Measurements from ENCODE around the gene NDUFA8. TPM values are rescaled to one million over a fixed set of nuclear protein-coding genes. Genes with fewer than 3 reads are reported as not detected.

The NDUFA8 gene
- 10 to 100 TPM; 40.4 to 80.5 (median 68.1) TPM for polyA plus RNA-seq (ENCODE audit: low read depth in 6 of 6)

GRCh38 chr9:122159026-122159924 is at the start of gene NDUFA8, which contains the start of gene MORN5:
TSS of gene NDUFA8 (minus strand) at chr9:122159779. CDS start at chr9:122159677, 102 bp downstream.
TSS of gene MORN5 (plus strand) at chr9:122159908. CDS start at chr9:122159973, 65 bp downstream.
- peak; percentile 93 for DNase-seq
- ATAC-seq (ENCODE audit: low read depth in 2 of 2), result peak; percentile 93 to 94
- peaks cover 4 to 15% (median 8%) of the 10 kb centered on the region in 7 donors for H3K9me3 Mint-ChIP-seq
- H3K36me3 Mint-ChIP-seq, result no peaks in the 10 kb centered on the region
- peak within 1 kb of the TSS; percentile 94 to 98 (median 96) for H3K27ac Mint-ChIP-seq
- peak within 1 kb of the TSS; percentile 93 to 99 (median 97) for H3K4me3 Mint-ChIP-seq
- H3K27me3 Mint-ChIP-seq, result peaks cover 14 to 33% (median 30%) of the 10 kb centered on the region in 3 donors
- H3K4me1 Mint-ChIP-seq, result peaks cover 33 to 42% (median 38%) of the 10 kb centered on the region in 3 donors

- no peak overlapping the region for H3K27ac Mint-ChIP-seq
- H3K4me3 Mint-ChIP-seq, result peak overlapping the region in 1 of 8 donors; percentile 74
- H3K4me1 Mint-ChIP-seq, result no peaks in the 10 kb centered on the region
- H3K9me3 Mint-ChIP-seq, result no peaks in the 10 kb centered on the region
- ATAC-seq (ENCODE audit: low read depth in 2 of 2) (no peak), DNase-seq (no peak)
- peaks cover 34 to 50% (median 49%) of the 10 kb centered on the region in 3 donors for H3K27me3 Mint-ChIP-seq
- no peaks in the 10 kb centered on the region for H3K36me3 Mint-ChIP-seq
These were observed 47.5 kb upstream of the NDUFA8 start for GRCh38 chr9:122207096-122207495.

- DNase-seq (no peak), ATAC-seq (ENCODE audit: low read depth in 2 of 2) (no peak)
- Mint-ChIP-seq H3K36me3 (no peaks in the 10 kb centered on the region), H3K4me1 (no peaks in the 10 kb centered on the region), H3K4me3 (peak overlapping the region in 1 of 8 donors; percentile 74), H3K27me3 (peaks cover 27 to 43% (median 42%) of the 10 kb centered on the region in 3 donors), H3K27ac (peak overlapping the region in 2 of 6 donors; percentile 15 to 46), H3K9me3 (no peaks in the 10 kb centered on the region)
These were observed 46.8 kb upstream of the NDUFA8 start for GRCh38 chr9:122206118-122207046.

GRCh38 chr9:122205176-122205575 is 45.6 kb upstream of the NDUFA8 start:
- H3K27me3 Mint-ChIP-seq, result peaks cover 17 to 35% (median 30%) of the 10 kb centered on the region in 3 donors
- no peak overlapping the region for H3K4me3 Mint-ChIP-seq
- H3K9me3 Mint-ChIP-seq, result no peaks in the 10 kb centered on the region
- no peaks in the 10 kb centered on the region for H3K36me3 Mint-ChIP-seq
- H3K27ac Mint-ChIP-seq, result no peak overlapping the region
- no peak for ATAC-seq (ENCODE audit: low read depth in 2 of 2)
- H3K4me1 Mint-ChIP-seq, result no peaks in the 10 kb centered on the region
- no peak for DNase-seq

- H3K27ac Mint-ChIP-seq, result peak overlapping the region in 1 of 6 donors; percentile 65
- no peak overlapping the region for H3K4me3 Mint-ChIP-seq
- DNase-seq (no peak), ATAC-seq (ENCODE audit: low read depth in 2 of 2) (no peak)
- H3K4me1 Mint-ChIP-seq, result no peaks in the 10 kb centered on the region
- H3K36me3 Mint-ChIP-seq, result no peaks in the 10 kb centered on the region
- peaks cover 15 to 32% (median 23%) of the 10 kb centered on the region in 3 donors for H3K27me3 Mint-ChIP-seq
- no peaks in the 10 kb centered on the region for H3K9me3 Mint-ChIP-seq
These were observed 44.9 kb upstream of the NDUFA8 start for GRCh38 chr9:122204491-122204890.

GRCh38 chr9:122204055-122204454 is 44.5 kb upstream of the NDUFA8 start:
- Mint-ChIP-seq H3K36me3 (no peaks in the 10 kb centered on the region), H3K4me1 (no peaks in the 10 kb centered on the region), H3K27ac (no peak overlapping the region), H3K9me3 (no peaks in the 10 kb centered on the region), H3K27me3 (peaks cover 15 to 33% (median 21%) of the 10 kb centered on the region in 3 donors), H3K4me3 (no peak overlapping the region)
- DNase-seq (no peak), ATAC-seq (ENCODE audit: low read depth in 2 of 2) (no peak)

GRCh38 chr9:122202111-122202510 is 42.5 kb upstream of the NDUFA8 start:
- ATAC-seq (ENCODE audit: low read depth in 2 of 2), result no peak
- no peak overlapping the region for H3K27ac Mint-ChIP-seq
- H3K36me3 Mint-ChIP-seq, result no peaks in the 10 kb centered on the region
- DNase-seq, result no peak
- H3K27me3 Mint-ChIP-seq, result peaks cover 17 to 35% (median 18%) of the 10 kb centered on the region in 3 donors
- no peaks in the 10 kb centered on the region for H3K9me3 Mint-ChIP-seq
- H3K4me1 Mint-ChIP-seq, result no peaks in the 10 kb centered on the region
- no peak overlapping the region for H3K4me3 Mint-ChIP-seq

- Mint-ChIP-seq H3K4me1 (no peaks in the 10 kb centered on the region), H3K4me3 (no peak overlapping the region), H3K27me3 (peaks cover 17 to 35% (median 19%) of the 10 kb centered on the region in 3 donors), H3K9me3 (no peaks in the 10 kb centered on the region), H3K36me3 (no peaks in the 10 kb centered on the region), H3K27ac (peak overlapping the region in 1 of 6 donors; percentile 47)
- ATAC-seq (ENCODE audit: low read depth in 2 of 2) (no peak), DNase-seq (no peak)
These were observed 42.1 kb upstream of the NDUFA8 start for GRCh38 chr9:122201641-122202040.

GRCh38 chr9:122200960-122201595 is 41.5 kb upstream of the NDUFA8 start:
- H3K36me3 Mint-ChIP-seq, result no peaks in the 10 kb centered on the region
- no peaks in the 10 kb centered on the region for H3K9me3 Mint-ChIP-seq
- H3K27ac Mint-ChIP-seq, result no peak overlapping the region
- ATAC-seq (ENCODE audit: low read depth in 2 of 2) (no peak), DNase-seq (no peak)
- H3K4me3 Mint-ChIP-seq, result no peak overlapping the region
- H3K4me1 Mint-ChIP-seq, result no peaks in the 10 kb centered on the region
- H3K27me3 Mint-ChIP-seq, result peaks cover 11 to 29% (median 19%) of the 10 kb centered on the region in 3 donors

- Mint-ChIP-seq H3K36me3 (no peaks in the 10 kb centered on the region), H3K4me3 (no peak overlapping the region), H3K9me3 (no peaks in the 10 kb centered on the region), H3K4me1 (no peaks in the 10 kb centered on the region), H3K27me3 (peaks cover 10 to 29% (median 14%) of the 10 kb centered on the region in 3 donors), H3K27ac (no peak overlapping the region)
- DNase-seq (no peak), ATAC-seq (ENCODE audit: low read depth in 2 of 2) (no peak)
These were observed 38.3 kb upstream of the NDUFA8 start for GRCh38 chr9:122197882-122198281.

GRCh38 chr9:122197426-122197825 is 37.8 kb upstream of the NDUFA8 start:
- Mint-ChIP-seq H3K4me1 (no peaks in the 10 kb centered on the region), H3K27ac (no peak overlapping the region), H3K9me3 (no peaks in the 10 kb centered on the region), H3K4me3 (no peak overlapping the region), H3K36me3 (no peaks in the 10 kb centered on the region), H3K27me3 (peaks cover 10 to 29% (median 14%) of the 10 kb centered on the region in 3 donors)
- DNase-seq (no peak), ATAC-seq (ENCODE audit: low read depth in 2 of 2) (no peak)

- Mint-ChIP-seq H3K36me3 (no peaks in the 10 kb centered on the region), H3K27ac (no peak overlapping the region), H3K4me1 (no peaks in the 10 kb centered on the region), H3K27me3 (peaks cover 10 to 29% (median 14%) of the 10 kb centered on the region in 3 donors), H3K4me3 (no peak overlapping the region), H3K9me3 (no peaks in the 10 kb centered on the region)
- DNase-seq (no peak), ATAC-seq (ENCODE audit: low read depth in 2 of 2) (no peak)
These were observed 36.3 kb upstream of the NDUFA8 start for GRCh38 chr9:122195875-122196274.

GRCh38 chr9:122193651-122194050 is 34.1 kb upstream of the NDUFA8 start:
- Mint-ChIP-seq H3K36me3 (no peaks in the 10 kb centered on the region), H3K9me3 (no peaks in the 10 kb centered on the region), H3K27ac (no peak overlapping the region), H3K4me1 (no peaks in the 10 kb centered on the region), H3K27me3 (peaks cover 8 to 24% (median 14%) of the 10 kb centered on the region in 3 donors), H3K4me3 (peak overlapping the region in 1 of 8 donors; percentile 9)
- ATAC-seq (ENCODE audit: low read depth in 2 of 2) (no peak), DNase-seq (no peak)
